Type B pancreatic cell (in vitro differentiated cells): ENCODE measurements around the gene VEPH1. TPM values are rescaled to one million over a fixed set of nuclear protein-coding genes. Genes with fewer than 3 reads are reported as not detected.
A peak's percentile ranks its signal among the peaks of the same experiment; 100 is the strongest.

Experiments
- DNase-seq: peaks from one replicate; pipeline ENCODE4 v3.0.0; 2021; ENCODE audit warnings: mixed read lengths; ENCODE audit not compliant: unreplicated experiment; ENCODE audit errors: extremely low spot score
- H3K27ac Mint-ChIP-seq: 2 replicates; pipeline ENCODE4 v1.8.0; 2021; ENCODE audit warnings: mild to moderate bottlenecking, mixed read lengths
- H3K27me3 Mint-ChIP-seq: 2 replicates; pipeline ENCODE4 v1.8.0; 2021; ENCODE audit warnings: mixed read lengths
- H3K36me3 Mint-ChIP-seq: 2 replicates; pipeline ENCODE4 v1.8.0; 2021; ENCODE audit warnings: mixed read lengths
- H3K4me1 Mint-ChIP-seq: one replicate; pipeline ENCODE4 v1.8.0; 2021; ENCODE audit warnings: mixed read lengths; ENCODE audit not compliant: unreplicated experiment
- H3K4me3 Mint-ChIP-seq: 2 replicates; pipeline ENCODE4 v1.8.0; 2021; ENCODE audit warnings: mild to moderate bottlenecking, mixed read lengths
- H3K9me3 Mint-ChIP-seq: 2 replicates; pipeline ENCODE4 v1.8.0; 2021; ENCODE audit warnings: mixed read lengths
- long read RNA-seq: library from polyadenylated mRNA; unstranded; transcript quantifications from one replicate; pipeline ENCODE4 v2.0.0, GENCODE V29; 2020
- total RNA-seq: library from RNA; stranded (reverse); gene quantifications from 2 replicates; pipeline ENCODE4 v1.2.1, GENCODE V29; 2021; ENCODE audit warnings: low replicate concordance
- TF ChIP-seq, protein P1 (sequence below): fragments of 200-600 bp; sonication (generic); conservative IDR thresholded peaks from 2 replicates; pipeline ENCODE4 v1.5.0; 2021; ENCODE audit warnings: antibody characterized with exemption, mild to moderate bottlenecking

Gene VEPH1
- 5.9 and 8.6 TPM in 2 replicates for total RNA-seq
- long read RNA-seq, partial matches to known transcripts: 14 of 31 reads
- long read RNA-seq, other reads (novel, unspliced or antisense): 16 of 31 reads

DNA sequence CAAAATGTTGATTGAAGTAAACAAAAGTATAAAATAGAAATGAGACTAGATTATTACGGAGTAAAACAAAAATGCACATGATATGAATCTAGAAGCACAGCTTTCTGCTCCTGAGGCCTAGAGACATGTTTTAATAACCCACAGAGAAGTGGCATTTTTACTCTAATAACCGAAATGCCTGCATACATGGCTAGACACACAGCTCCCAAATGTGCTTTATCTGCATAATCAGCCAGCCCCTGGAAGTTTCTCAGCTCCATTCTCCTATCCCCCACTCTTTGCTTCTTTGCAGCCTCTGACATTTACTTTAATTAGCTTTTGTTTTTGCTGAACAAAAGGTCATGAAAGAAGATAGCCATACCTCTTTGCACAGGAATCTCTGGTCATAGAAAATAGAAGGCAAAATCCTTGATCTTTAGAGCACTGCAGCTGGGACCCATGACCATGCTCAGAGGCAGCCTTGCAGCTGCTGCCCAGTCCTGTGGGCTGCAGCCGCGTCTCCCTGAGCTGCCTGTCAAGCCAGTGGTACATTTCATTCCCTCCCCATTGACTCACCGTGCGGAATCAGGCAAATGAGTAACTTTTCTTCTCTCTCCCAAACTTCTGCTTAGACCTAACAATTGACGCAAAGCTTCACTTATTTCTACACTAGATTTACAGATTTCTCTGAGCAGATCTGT lies at the start of gene VEPH1:
Gene VEPH1 (minus strand): TSS at position 501 of the 680 bp plus-strand sequence. CDS start 8,067 bp downstream, outside the sequence.
- no peaks in the 10 kb centered on the region for H3K36me3 Mint-ChIP-seq
- no peaks in the 10 kb centered on the region for H3K27me3 Mint-ChIP-seq
- H3K4me1 Mint-ChIP-seq: peaks cover 41% of the 10 kb centered on the region
- TF ChIP-seq, protein P1, sequence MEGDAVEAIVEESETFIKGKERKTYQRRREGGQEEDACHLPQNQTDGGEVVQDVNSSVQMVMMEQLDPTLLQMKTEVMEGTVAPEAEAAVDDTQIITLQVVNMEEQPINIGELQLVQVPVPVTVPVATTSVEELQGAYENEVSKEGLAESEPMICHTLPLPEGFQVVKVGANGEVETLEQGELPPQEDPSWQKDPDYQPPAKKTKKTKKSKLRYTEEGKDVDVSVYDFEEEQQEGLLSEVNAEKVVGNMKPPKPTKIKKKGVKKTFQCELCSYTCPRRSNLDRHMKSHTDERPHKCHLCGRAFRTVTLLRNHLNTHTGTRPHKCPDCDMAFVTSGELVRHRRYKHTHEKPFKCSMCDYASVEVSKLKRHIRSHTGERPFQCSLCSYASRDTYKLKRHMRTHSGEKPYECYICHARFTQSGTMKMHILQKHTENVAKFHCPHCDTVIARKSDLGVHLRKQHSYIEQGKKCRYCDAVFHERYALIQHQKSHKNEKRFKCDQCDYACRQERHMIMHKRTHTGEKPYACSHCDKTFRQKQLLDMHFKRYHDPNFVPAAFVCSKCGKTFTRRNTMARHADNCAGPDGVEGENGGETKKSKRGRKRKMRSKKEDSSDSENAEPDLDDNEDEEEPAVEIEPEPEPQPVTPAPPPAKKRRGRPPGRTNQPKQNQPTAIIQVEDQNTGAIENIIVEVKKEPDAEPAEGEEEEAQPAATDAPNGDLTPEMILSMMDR: no peak
- peak within 1 kb of the TSS; percentile 64 for H3K27ac Mint-ChIP-seq
- peak within 1 kb of the TSS; percentile 73 for H3K4me3 Mint-ChIP-seq
- DNase-seq: no peak
- H3K9me3 Mint-ChIP-seq: peaks cover 12% of the 10 kb centered on the region

DNA sequence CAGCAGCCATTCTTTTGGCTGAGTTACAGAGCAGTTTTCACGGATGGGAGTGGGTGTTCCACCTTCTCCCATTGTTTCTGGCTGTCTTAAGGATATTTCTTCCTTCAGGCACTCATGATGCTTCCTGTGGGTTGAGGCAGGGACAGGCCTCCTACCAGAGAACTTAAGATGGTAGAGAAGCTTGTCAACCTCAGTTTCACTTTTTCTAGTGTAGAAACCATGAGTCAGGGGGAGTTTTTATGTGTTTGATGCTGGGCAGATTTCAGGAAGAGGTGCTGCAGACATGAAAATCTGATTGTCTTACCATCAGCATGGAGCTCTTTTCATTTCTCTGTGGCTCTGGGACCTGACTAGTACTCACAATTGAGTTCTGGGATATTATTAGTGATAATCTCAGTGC lies 48.7 kb upstream of the VEPH1 start:
- Mint-ChIP-seq H3K27ac (no peak overlapping the region), H3K4me3 (no peak overlapping the region), H3K4me1 (no peaks in the 10 kb centered on the region), H3K36me3 (no peaks in the 10 kb centered on the region), H3K27me3 (peaks cover 3% of the 10 kb centered on the region), H3K9me3 (peaks cover 3% of the 10 kb centered on the region)
- no peak for DNase-seq
- TF ChIP-seq, protein P1: no peak

DNA sequence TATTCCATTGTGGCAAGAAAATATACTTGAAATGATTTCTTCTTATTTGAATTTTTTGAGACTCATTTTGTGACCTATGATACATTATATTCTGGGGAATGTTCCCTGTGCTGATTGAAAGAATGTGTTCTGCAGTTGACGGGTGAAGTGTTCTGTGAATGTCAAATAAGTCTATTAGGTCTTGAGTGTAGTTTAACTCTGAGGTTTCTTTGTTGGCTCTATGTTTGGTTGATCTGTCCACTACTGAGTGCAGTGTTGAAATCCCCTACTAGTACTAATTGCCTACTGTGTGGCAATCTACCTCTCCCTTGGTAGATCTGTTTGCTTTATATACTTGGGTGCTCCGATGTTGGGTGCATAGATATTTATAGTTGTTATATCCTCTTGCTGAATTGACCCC lies 46.3 kb upstream of the VEPH1 start:
- no peaks in the 10 kb centered on the region for H3K4me1 Mint-ChIP-seq
- H3K9me3 Mint-ChIP-seq: no peaks in the 10 kb centered on the region
- H3K36me3 Mint-ChIP-seq: no peaks in the 10 kb centered on the region

DNA sequence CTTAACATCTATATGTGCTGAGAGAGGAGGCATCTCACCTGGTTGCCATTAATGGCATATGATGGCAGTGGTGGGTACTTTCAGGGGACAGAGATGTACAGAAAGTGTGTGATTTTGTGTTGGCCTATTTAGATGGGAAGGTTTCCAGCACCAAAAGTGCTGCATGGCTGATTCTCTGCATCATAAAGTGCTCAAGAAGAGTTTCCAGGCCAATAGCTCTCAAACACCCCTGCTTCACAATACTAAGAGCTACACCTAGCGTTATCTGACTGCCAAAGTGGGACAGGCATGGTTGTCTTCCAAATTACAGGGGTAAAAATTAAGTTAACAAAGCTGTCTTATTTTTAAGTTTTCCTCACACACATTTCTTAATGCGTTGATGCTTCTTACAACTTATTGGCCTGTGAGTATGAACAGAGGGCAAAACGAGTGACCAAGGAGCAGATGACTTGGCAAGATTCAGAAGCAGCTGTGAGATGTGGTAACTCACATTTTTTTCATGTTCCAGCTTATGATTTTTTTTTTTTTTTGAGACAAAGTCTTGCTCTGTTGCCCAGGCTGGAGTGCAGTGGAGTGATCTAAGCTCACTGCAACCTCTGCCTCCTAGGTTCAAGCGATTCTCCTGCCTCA lies 41.4 kb upstream of the VEPH1 start:
- H3K36me3 Mint-ChIP-seq: no peaks in the 10 kb centered on the region
- DNase-seq: no peak
- H3K9me3 Mint-ChIP-seq: no peaks in the 10 kb centered on the region
- no peak overlapping the region for H3K27ac Mint-ChIP-seq
- TF ChIP-seq, protein P1: no peak
- H3K4me3 Mint-ChIP-seq: no peak overlapping the region
- H3K27me3 Mint-ChIP-seq: peaks cover 20% of the 10 kb centered on the region
- no peaks in the 10 kb centered on the region for H3K4me1 Mint-ChIP-seq

More for the DNA sequence above, 46.3 kb upstream of the VEPH1 start:
- Mint-ChIP-seq H3K27ac (no peak overlapping the region), H3K4me3 (no peak overlapping the region), H3K27me3 (peaks cover 3% of the 10 kb centered on the region)
- TF ChIP-seq, protein P1: no peak
- no peak for DNase-seq

DNA sequence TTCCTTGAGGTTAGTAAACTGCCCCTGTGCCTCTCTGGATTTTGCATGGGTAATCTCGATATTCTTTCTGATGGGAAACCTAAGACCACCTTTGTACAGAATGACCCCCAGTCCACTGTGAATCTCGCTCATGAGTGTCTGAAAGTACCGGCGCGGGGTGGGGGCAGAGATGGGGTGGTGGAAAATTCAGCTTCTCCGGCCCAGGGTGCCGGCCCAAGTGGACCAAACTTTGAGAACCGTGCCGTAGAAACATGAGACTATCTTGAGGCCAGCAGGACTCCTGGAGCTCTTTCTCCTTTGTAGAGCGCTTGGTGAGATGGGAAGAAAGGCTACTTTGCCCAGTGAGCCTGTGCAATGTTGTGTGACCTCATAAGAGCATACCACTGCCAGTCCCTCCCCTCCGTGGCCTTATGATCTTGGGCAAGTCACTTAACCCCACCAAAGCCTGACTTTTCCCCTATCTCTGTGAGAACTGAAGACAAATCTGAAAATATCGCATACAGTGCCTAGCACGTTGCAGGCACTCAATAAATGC lies 40.4 kb upstream of the VEPH1 start:
- Mint-ChIP-seq H3K27ac (no peak overlapping the region), H3K9me3 (no peaks in the 10 kb centered on the region), H3K4me1 (no peaks in the 10 kb centered on the region), H3K36me3 (no peaks in the 10 kb centered on the region), H3K27me3 (peaks cover 20% of the 10 kb centered on the region), H3K4me3 (peak overlapping the region; percentile 82)
- TF ChIP-seq, protein P1: no peak
- DNase-seq: no peak
